GM23338 (cell line): Measurements from ENCODE around the gene PPP1R27. TPM values are rescaled to one million over a fixed set of nuclear protein-coding genes. Genes with fewer than 3 reads are reported as not detected.

Experiments used
- ATAC-seq: fragments of 200-7000 bp; cut with Tn5 transposase; 3 replicates; pipeline ENCODE4 v1.9.1; 2020
- DNase-seq: peaks from one replicate; pipeline ENCODE4 v3.0.0-alpha.2; 2015; ENCODE audit warnings: low spot score
- H2AFZ ChIP-seq: fragments of 200-600 bp; sonication (generic); 2 replicates; pipeline ENCODE4 v1.8.0; 2016; ENCODE audit warnings: antibody characterized with exemption, mild to moderate bottlenecking, moderate library complexity
- H3F3A ChIP-seq: fragments of 200-600 bp; sonication (generic); replicated peaks from 2 replicates; pipeline ENCODE4 v1.8.0; 2017; ENCODE audit warnings: antibody characterized with exemption, mixed run types, low read depth
- H3K27ac ChIP-seq: fragments of 200-600 bp; sonication (generic); 2 replicates; pipeline ENCODE4 v1.6.1; 2016; ENCODE audit warnings: low read depth
- H3K27me3 ChIP-seq: fragments of 200-600 bp; sonication (generic); 2 replicates; pipeline ENCODE4 v1.8.0; 2016; ENCODE audit warnings: mild to moderate bottlenecking, mixed run types, moderate library complexity; ENCODE audit not compliant: insufficient read depth
- H3K36me3 ChIP-seq: fragments of 200-600 bp; sonication (generic); 2 replicates; pipeline ENCODE4 v1.8.0; 2016; ENCODE audit warnings: mild to moderate bottlenecking; ENCODE audit not compliant: insufficient read depth
- H3K4me1 ChIP-seq: fragments of 200-600 bp; sonication (generic); 2 replicates; pipeline ENCODE4 v1.8.0; 2016; ENCODE audit warnings: mild to moderate bottlenecking, moderate library complexity; ENCODE audit not compliant: insufficient read depth
- H3K4me2 ChIP-seq: fragments of 200-600 bp; sonication (generic); 2 replicates; pipeline ENCODE4 v1.7.1; 2017; ENCODE audit warnings: mixed run types
- H3K4me3 ChIP-seq: fragments of 200-600 bp; sonication (generic); 2 replicates; pipeline ENCODE4 v1.6.1; 2016; ENCODE audit warnings: mixed run types
- H3K79me2 ChIP-seq: fragments of 200-600 bp; sonication (generic); replicated peaks from 2 replicates; pipeline ENCODE4 v1.8.0; 2017; ENCODE audit warnings: mild to moderate bottlenecking; ENCODE audit not compliant: insufficient read depth
- H3K9me2 ChIP-seq: fragments of 200-600 bp; sonication (generic); 2 replicates; pipeline ENCODE4 v1.8.0; 2017; ENCODE audit not compliant: insufficient read depth
- H4K20me1 ChIP-seq: fragments of 200-600 bp; sonication (generic); replicated peaks from 2 replicates; pipeline ENCODE4 v1.8.0; 2017; ENCODE audit warnings: mild to moderate bottlenecking; ENCODE audit not compliant: insufficient read depth
- H3K27ac Mint-ChIP-seq: 2 replicates; pipeline ENCODE4 v1.8.0; 2020; ENCODE audit warnings: inconsistent platforms, mild to moderate bottlenecking, moderate library complexity, mixed read lengths
- H3K27me3 Mint-ChIP-seq: 3 replicates; pipeline ENCODE4 v1.8.0; 2022; ENCODE audit warnings: low read depth, mild to moderate bottlenecking, moderate library complexity, mixed read lengths, inconsistent platforms; ENCODE audit not compliant: insufficient read depth, poor library complexity
- H3K36me3 Mint-ChIP-seq: 3 replicates; pipeline ENCODE4 v1.8.0; 2021; ENCODE audit warnings: low read depth, mild to moderate bottlenecking, inconsistent platforms, moderate library complexity, mixed read lengths
- H3K4me1 Mint-ChIP-seq: 3 replicates; pipeline ENCODE4 v1.8.0; 2020; ENCODE audit warnings: mild to moderate bottlenecking, inconsistent platforms, mixed read lengths
- H3K4me3 Mint-ChIP-seq: 3 replicates; pipeline ENCODE4 v1.8.0; 2021; ENCODE audit warnings: moderate library complexity, mild to moderate bottlenecking, inconsistent platforms, mixed read lengths
- H3K9me3 Mint-ChIP-seq: 3 replicates; pipeline ENCODE4 v1.8.0; 2020; ENCODE audit warnings: moderate library complexity, mild to moderate bottlenecking, inconsistent platforms, mixed read lengths
- CTCF ChIP-seq, 2 experiments: fragments of 200-600 bp in 1 of 2; sonication (generic) in 1 of 2; conservative IDR thresholded peaks; 2 replicates each; pipeline versions ENCODE4 v1.5.1 to v1.6.1; 2016 to 2017; ENCODE audit warnings: antibody characterized with exemption in 2 of 2, low read depth in 2 of 2, mild to moderate bottlenecking in 2 of 2, moderate library complexity in 1 of 2
- EZH2phosphoT487 ChIP-seq: fragments of 200-600 bp; sonication (generic); IDR thresholded peaks from one replicate; pipeline ENCODE4 v1.8.1; 2018; ENCODE audit warnings: antibody characterized with exemption; ENCODE audit not compliant: unreplicated experiment
- NANOG ChIP-seq: IDR thresholded peaks from 2 replicates; pipeline ENCODE4 v1.6.1; 2016; ENCODE audit warnings: antibody characterized with exemption, borderline replicate concordance
- POLR2AphosphoS5 ChIP-seq: IDR thresholded peaks from 2 replicates; pipeline ENCODE4 v1.6.1; 2016; ENCODE audit warnings: antibody characterized with exemption, low read depth
- REST ChIP-seq: IDR thresholded peaks from one replicate; pipeline ENCODE4 v1.6.1; 2018; ENCODE audit warnings: antibody characterized with exemption; ENCODE audit not compliant: unreplicated experiment
- ZNF114 ChIP-seq: fragments of 250-450 bp; sonication (Bioruptor Pico); IDR thresholded peaks from 2 replicates; pipeline ENCODE4 v1.5.0; 2020; ENCODE audit warnings: mild to moderate bottlenecking, moderate library complexity
- ZNF462 ChIP-seq: fragments of 250-450 bp; sonication (Bioruptor Pico); IDR thresholded peaks from 2 replicates; pipeline ENCODE4 v1.5.0; 2020; ENCODE audit warnings: mild to moderate bottlenecking, moderate library complexity
- polyA plus RNA-seq: library from polyadenylated mRNA; unstranded; fragments of >200 nt; fragmentation: Nextera tagmentation; extraction: Ambion mirVana; gene quantifications from 2 replicates; pipeline ENCODE4 v1.2.1, GENCODE V29; 2016
- total RNA-seq: library from RNA; depleted of rRNA; stranded (reverse); fragments of >200 nt; shearing (Covaris generic); gene quantifications from 2 replicates; pipeline ENCODE4 v1.2.3, GENCODE V29; 2014

Gene PPP1R27
- total and polyA plus RNA-seq, 2 experiments from 2014 or later = 0.65 TPM; not detected in 1

GRCh38 chr17:81819708-81820107, 15.1 kb downstream of the PPP1R27 start (continued):
- no peak for TF ChIP-seq REST

GRCh38 chr17:81817758-81818147, 17.1 kb downstream of the PPP1R27 start:
- Histone ChIP-seq H2AFZ (no peak overlapping the region), H3K4me1 (peaks cover 5% of the 10 kb centered on the region), H4K20me1 (no peaks in the 10 kb centered on the region), H3K36me3 (no peaks in the 10 kb centered on the region), H3K27ac (no peak overlapping the region), H3K9me2 (no peaks in the 10 kb centered on the region), H3K4me2 (no peak overlapping the region), H3K79me2 (no peaks in the 10 kb centered on the region), H3F3A (peaks cover 3% of the 10 kb centered on the region; the same call in 1 of the 2 replicates), H3K4me3 (no peak overlapping the region), H3K27me3 (no peaks in the 10 kb centered on the region)
- Mint-ChIP-seq H3K36me3 (no peaks in the 10 kb centered on the region), H3K27ac (no peak overlapping the region), H3K4me1 (peaks cover 3% of the 10 kb centered on the region), H3K4me3 (no peak overlapping the region; the same call in 2 of the 3 replicates), H3K27me3 (peaks cover 3% of the 10 kb centered on the region), H3K9me3 (no peaks in the 10 kb centered on the region)
- ATAC-seq (no peak), DNase-seq (no peak)
- no peak for TF ChIP-seq ZNF114 (CRISPR knock-in tag)
- no peak for TF ChIP-seq EZH2phosphoT487
- TF ChIP-seq NANOG = no peak
- TF ChIP-seq ZNF462 (CRISPR knock-in tag) = no peak
- no peak for TF ChIP-seq POLR2AphosphoS5
- TF ChIP-seq CTCF (conservative IDR thresholded peaks at IDR 0.05; ENCODE audit: low read depth in 2 of 2) = no peak
